Measurements from ENCODE around the gene ARSI. TPM values are rescaled to one million over a fixed set of nuclear protein-coding genes. Genes with fewer than 3 reads are reported as not detected.

The ARSI gene
- polyA plus RNA-seq, 1 of the 3 experiments (the other 2 are of a cell fraction) = 0.20 TPM

GRCh38 chr5:150294551-150295071, 8.1 kb downstream of the ARSI start:
- H3K27ac ChIP-seq (ENCODE audit: low read depth in 2 of 2, low read length in 1 of 2) = no peak overlapping the region
- WGBS (ENCODE audit: low lambda C conversion rate) = no CpG with 5 or more reads among the region's 10 CpGs
- DNase-seq = no peak
- no peaks in the 10 kb centered on the region for H3K9me2 ChIP-seq
- peaks cover 14 to 19% of the 10 kb centered on the region in 2 experiments; a peak in 3 of 4 replicates for H3K4me1 ChIP-seq (ENCODE audit: control insufficient read depth in 1 of 2, insufficient read depth in 2 of 2, low read depth in 1 of 2, low read length in 1 of 2)
- H3K79me2 ChIP-seq (ENCODE audit: insufficient read depth) = no peaks in the 10 kb centered on the region
- H3K4me2 ChIP-seq = no peak overlapping the region
- no peaks in the 10 kb centered on the region for H3K36me3 ChIP-seq (replicated peaks in 1 of 2; ENCODE audit: control insufficient read depth in 1 of 2, insufficient read depth in 2 of 2, low read length in 1 of 2)
- H3F3A ChIP-seq (replicated peaks; ENCODE audit: insufficient read depth) = peaks cover 11% of the 10 kb centered on the region
- CTCF ChIA-PET = interaction anchor here (2.3 kb wide), 1 partner anchor 56 kb away, joined by 11 read pairs; no protein-coding TSS in a partner anchor
- H4K20me1 ChIP-seq (ENCODE audit: insufficient read depth) = no peaks in the 10 kb centered on the region
- no peaks in the 10 kb centered on the region for H3K9me3 ChIP-seq
- no peaks in the 10 kb centered on the region for H3K27me3 ChIP-seq (ENCODE audit: insufficient read depth)
- no peak overlapping the region for H3K9ac ChIP-seq
- H3K4me3 ChIP-seq (ENCODE audit: low read depth in 2 of 2, low read length in 1 of 2) = no peak overlapping the region
- POLR2A ChIA-PET = no interaction called here
- H2AFZ ChIP-seq (ENCODE audit: low read depth) = no peak overlapping the region
- no peak for TF ChIP-seq USF1 (IDR thresholded peaks at IDR 0.05; ENCODE audit: borderline replicate concordance, low read depth)
- no peak for TF ChIP-seq MXI1 (IDR thresholded peaks at IDR 0.05; ENCODE audit: low read depth, low read length)
- no peak for TF ChIP-seq GATA2 (CRISPR knock-in tag; IDR thresholded peaks at IDR 0.05)
- no peak for TF ChIP-seq TEAD4 (IDR thresholded peaks at IDR 0.05; ENCODE audit: borderline replicate concordance, insufficient read depth)
- no peak for TF ChIP-seq ELF1 (IDR thresholded peaks at IDR 0.05)
- TF ChIP-seq FOXJ3 (CRISPR knock-in tag; IDR thresholded peaks at IDR 0.05) = no peak
- TF ChIP-seq RAD21 (IDR thresholded peaks at IDR 0.05; ENCODE audit: low read length) = no peak
- no peak for TF ChIP-seq FOXM1 (IDR thresholded peaks at IDR 0.05; ENCODE audit: low read depth)

- ChIA-PET POLR2A (no interaction called here), CTCF (interaction anchor here (1.4 to 2.3 kb wide), 2 partner anchors 13 to 57 kb away, joined by 4 to 11 read pairs; no protein-coding TSS in a partner anchor)
- Histone ChIP-seq H3K4me1 (ENCODE audit: control insufficient read depth in 1 of 2, insufficient read depth in 2 of 2, low read depth in 1 of 2, low read length in 1 of 2) (peaks cover 14% of the 10 kb centered on the region in 2 experiments; a peak in 3 of 4 replicates), H2AFZ (ENCODE audit: low read depth) (no peak overlapping the region; the same call in 1 of the 2 replicates), H3K4me3 (ENCODE audit: low read depth in 2 of 2, low read length in 1 of 2) (no peak overlapping the region), H3K36me3 (replicated peaks in 1 of 2; ENCODE audit: control insufficient read depth in 1 of 2, insufficient read depth in 2 of 2, low read length in 1 of 2) (no peaks in the 10 kb centered on the region), H3K9ac (no peak overlapping the region), H3K27ac (ENCODE audit: low read depth in 2 of 2, low read length in 1 of 2) (no peak overlapping the region), H3K9me2 (no peaks in the 10 kb centered on the region), H3K9me3 (no peaks in the 10 kb centered on the region), H3K27me3 (ENCODE audit: insufficient read depth) (no peaks in the 10 kb centered on the region), H3K4me2 (no peak overlapping the region), H3F3A (replicated peaks; ENCODE audit: insufficient read depth) (no peaks in the 10 kb centered on the region), H3K79me2 (ENCODE audit: insufficient read depth) (no peaks in the 10 kb centered on the region), H4K20me1 (ENCODE audit: insufficient read depth) (no peaks in the 10 kb centered on the region)
- DNase-seq = no peak
- 89% methylated on average over 6 of the region's 19 CpGs for WGBS (ENCODE audit: low lambda C conversion rate)
- TF ChIP-seq IRF3 (IDR thresholded peaks at IDR 0.05; ENCODE audit: low read depth, low read length) (no peak), FOSL2 (IDR thresholded peaks at IDR 0.05; ENCODE audit: borderline replicate concordance, low read depth) (no peak), GABPA (IDR thresholded peaks at IDR 0.05; ENCODE audit: low read depth) (no peak), YY1 (IDR thresholded peaks at IDR 0.05; ENCODE audit: low read depth) (no peak), ELF1 (IDR thresholded peaks at IDR 0.05) (no peak), CTCF (IDR thresholded peaks at IDR 0.05) (no peak), SMC3 (IDR thresholded peaks at IDR 0.05; ENCODE audit: low read depth, low read length) (no peak), GATA2 (CRISPR knock-in tag; IDR thresholded peaks at IDR 0.05) (no peak), JUND (IDR thresholded peaks at IDR 0.05) (no peak), RFX5 (IDR thresholded peaks at IDR 0.05; ENCODE audit: low read length) (no peak), USF1 (IDR thresholded peaks at IDR 0.05; ENCODE audit: borderline replicate concordance, low read depth) (no peak), EP300 (IDR thresholded peaks at IDR 0.05; ENCODE audit: borderline replicate concordance in 1 of 2, low read depth in 1 of 2, low read length in 1 of 2) (no peak), MEF2A (IDR thresholded peaks at IDR 0.05; ENCODE audit: borderline replicate concordance, low read depth) (no peak), TEAD4 (IDR thresholded peaks at IDR 0.05; ENCODE audit: borderline replicate concordance, insufficient read depth) (no peak), NFIC (IDR thresholded peaks at IDR 0.05; ENCODE audit: borderline replicate concordance) (no peak), RXRA (IDR thresholded peaks at IDR 0.05; ENCODE audit: borderline replicate concordance, low read depth) (no peak), SIN3A (IDR thresholded peaks at IDR 0.05; ENCODE audit: borderline replicate concordance, low read depth, low read length) (no peak)
These were observed 9.4 kb downstream of the ARSI start for GRCh38 chr5:150293091-150293941.
